HepG2 (cell line): ENCODE measurements around the gene AAMP. TPM values are rescaled to one million over a fixed set of nuclear protein-coding genes. Genes with fewer than 3 reads are reported as not detected.

Experiments used
- ARNT2 ChIP-seq: sonication (generic); formaldehyde crosslinking; IDR thresholded peaks from 2 replicates; pipeline ENCODE4 v1.8.0; 2022; ENCODE audit warnings: mild to moderate bottlenecking, low read depth, missing genetic modification reagents, moderate library complexity
- CC2D1A ChIP-seq: sonication (generic); formaldehyde crosslinking; IDR thresholded peaks from 2 replicates; pipeline ENCODE4 v1.8.1; 2023; ENCODE audit warnings: mild to moderate bottlenecking, missing genetic modification reagents
- CREM ChIP-seq, 2 experiments: sonication (generic) in 1 of 2; formaldehyde crosslinking in 1 of 2; IDR thresholded peaks; 2 replicates each; pipeline versions ENCODE4 v1.4.0 to v1.6.1; 2016 to 2020; ENCODE audit warnings: antibody characterized with exemption in 1 of 2, mild to moderate bottlenecking in 1 of 2, missing genetic modification reagents in 1 of 2
- FOXJ3 ChIP-seq: sonication (generic); formaldehyde crosslinking; IDR thresholded peaks from 2 replicates; pipeline ENCODE4 v1.4.0; 2020; ENCODE audit warnings: missing genetic modification reagents, mild to moderate bottlenecking, borderline replicate concordance
- FOXP1 ChIP-seq, 2 experiments: fragments of 450-650 bp in 1 of 2; IDR thresholded peaks; 2 replicates each; pipeline ENCODE4 v1.6.1; 2017 to 2018; ENCODE audit warnings: antibody characterized with exemption in 1 of 2
- HMG20A ChIP-seq: IDR thresholded peaks from 2 replicates; pipeline ENCODE4 v1.6.1; 2016; ENCODE audit warnings: borderline replicate concordance
- HMGA1 ChIP-seq: sonication (generic); formaldehyde crosslinking; conservative IDR thresholded peaks from 2 replicates; pipeline ENCODE4 v1.4.0; 2020; ENCODE audit warnings: missing genetic modification reagents
- JUND ChIP-seq: sonication (generic); formaldehyde crosslinking; IDR thresholded peaks from 2 replicates; pipeline ENCODE4 v1.8.0; 2022; ENCODE audit warnings: mild to moderate bottlenecking, missing genetic modification reagents
- MED1 ChIP-seq: sonication (generic); formaldehyde crosslinking; IDR thresholded peaks from 2 replicates; pipeline ENCODE4 v1.4.0; 2020; ENCODE audit warnings: missing genetic modification reagents
- RAD51 ChIP-seq: fragments of 450-650 bp; IDR thresholded peaks from 2 replicates; pipeline ENCODE4 v1.6.1; 2016; ENCODE audit warnings: borderline replicate concordance
- ZKSCAN5 ChIP-seq: sonication (generic); formaldehyde crosslinking; IDR thresholded peaks from 2 replicates; pipeline ENCODE4 v1.5.1; 2020; ENCODE audit warnings: mild to moderate bottlenecking, missing genetic modification reagents
- ZNF605 ChIP-seq: sonication (generic); formaldehyde crosslinking; IDR thresholded peaks from 2 replicates; pipeline ENCODE4 v1.8.0; 2022; ENCODE audit warnings: mild to moderate bottlenecking, missing genetic modification reagents
- ZNF607 ChIP-seq: sonication (generic); formaldehyde crosslinking; IDR thresholded peaks from 2 replicates; pipeline ENCODE4 v1.5.1; 2020; ENCODE audit warnings: missing genetic modification reagents, mild to moderate bottlenecking, borderline replicate concordance
- ZNF777 ChIP-seq: sonication (generic); formaldehyde crosslinking; IDR thresholded peaks from 2 replicates; pipeline ENCODE4 v1.4.0; 2020; ENCODE audit warnings: missing genetic modification reagents
- polyA plus RNA-seq, 8 experiments: library from polyadenylated mRNA; depleted of rRNA in 3 of 8; stranded (reverse) in 7 of 8; unstranded in 1 of 8; fragments of >200 nt; fragmentation: Illumina TruSeq in 4 of 8; extraction: Trizol in 4 of 8; gene quantifications; 2 replicates each; pipeline versions ENCODE4 v1.2.1 to v1.2.3, GENCODE V29; 2011 to 2016; ENCODE audit warnings: low read depth in 4 of 8, missing spikeins in 1 of 8, mixed read lengths in 1 of 8; ENCODE audit not compliant: insufficient read depth in 1 of 8
- total RNA-seq, 5 experiments: library from RNA; depleted of rRNA; stranded (reverse); fragments of >200 nt; fragmentation: Illumina TruSeq; extraction: Trizol; gene quantifications; 2 replicates each; pipeline ENCODE4 v1.2.3, GENCODE V29; 2016; ENCODE audit warnings: low read depth in 1 of 5
- TF ChIP-seq, protein P1 (sequence below): sonication (generic); formaldehyde crosslinking; IDR thresholded peaks from 2 replicates; pipeline ENCODE4 v1.8.1; 2023; ENCODE audit warnings: mild to moderate bottlenecking, inconsistent platforms, moderate library complexity, missing genetic modification reagents, borderline replicate concordance
- TF ChIP-seq, protein P2 (sequence below): sonication (generic); formaldehyde crosslinking; IDR thresholded peaks from 2 replicates; pipeline ENCODE4 v1.9.0; 2022; ENCODE audit warnings: missing genetic modification reagents, mild to moderate bottlenecking, borderline replicate concordance
- TF ChIP-seq, protein P3 (sequence below): sonication (generic); formaldehyde crosslinking; IDR thresholded peaks from 2 replicates; pipeline ENCODE4 v1.4.0; 2020; ENCODE audit warnings: missing genetic modification reagents

Gene AAMP
- total and polyA plus RNA-seq, 2 of the 13 experiments (the other 11 are each of a cell fraction or from before 2014, with no cell fraction given), result 110 to 186 TPM

DNA sequence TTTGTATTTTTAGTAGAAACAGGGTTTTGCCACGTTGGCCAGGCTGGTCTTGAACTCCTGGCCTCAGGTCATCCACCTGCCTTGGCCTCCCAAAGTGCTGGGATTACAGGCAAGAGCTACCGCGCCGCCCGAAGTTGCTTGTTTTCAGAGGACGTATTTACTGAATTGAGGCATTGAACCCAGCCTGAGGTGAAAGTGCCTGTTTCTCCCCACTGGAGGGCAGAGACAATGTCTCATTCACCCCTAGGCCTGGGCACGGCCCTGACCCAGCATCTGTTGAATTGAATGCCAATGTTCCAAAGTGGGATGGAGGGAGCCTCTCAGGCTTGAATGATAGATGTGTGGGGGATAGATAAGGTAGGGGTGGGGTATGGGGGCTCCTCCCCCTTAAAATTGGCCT, 26.9 kb upstream of the AAMP start (continued):
- TF ChIP-seq, protein P1, sequence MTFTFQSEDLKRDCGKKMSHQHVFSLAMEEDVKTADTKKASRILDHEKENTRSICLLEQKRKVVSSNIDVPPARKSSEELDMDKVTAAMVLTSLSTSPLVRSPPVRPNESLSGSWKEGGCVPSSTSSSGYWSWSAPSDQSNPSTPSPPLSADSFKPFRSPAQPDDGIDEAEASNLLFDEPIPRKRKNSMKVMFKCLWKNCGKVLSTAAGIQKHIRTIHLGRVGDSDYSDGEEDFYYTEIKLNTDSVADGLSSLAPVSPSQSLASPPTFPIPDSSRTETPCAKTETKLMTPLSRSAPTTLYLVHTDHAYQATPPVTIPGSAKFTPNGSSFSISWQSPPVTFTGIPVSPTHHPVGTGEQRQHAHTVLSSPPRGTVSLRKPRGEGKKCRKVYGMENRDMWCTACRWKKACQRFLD (CRISPR knock-in tag), result no peak
- TF ChIP-seq MED1 (peak; percentile 61; the same call in 1 of the 2 replicates), HMGA1 (CRISPR knock-in tag) (no peak), ARNT2 (CRISPR knock-in tag) (no peak), ZNF605 (CRISPR knock-in tag) (peak; percentile 0; the same call in 1 of the 2 replicates), HMG20A (CRISPR knock-in tag) (no peak; the same call in 1 of the 2 replicates), FOXJ3 (CRISPR knock-in tag) (no peak), RAD51 (no peak), FOXP1 (IDR thresholded peaks at IDR 0.05) (no peak), FOXP1 (CRISPR knock-in tag; IDR thresholded peaks at IDR 0.05) (no peak), CC2D1A (0 out of 2 replicates have a peak, but pooled peaks have one; percentile 44), ZNF777 (0 out of 2 replicates have a peak, but pooled peaks have one; percentile 8), ZNF607 (CRISPR knock-in tag) (no peak), ZKSCAN5 (no peak), CREM (IDR thresholded peaks at IDR 0.05) (peak; percentile 18; the same call in 1 of the 2 replicates), CREM (CRISPR knock-in tag; IDR thresholded peaks at IDR 0.05) (no peak), JUND (CRISPR knock-in tag) (no peak)
- TF ChIP-seq, protein P2, sequence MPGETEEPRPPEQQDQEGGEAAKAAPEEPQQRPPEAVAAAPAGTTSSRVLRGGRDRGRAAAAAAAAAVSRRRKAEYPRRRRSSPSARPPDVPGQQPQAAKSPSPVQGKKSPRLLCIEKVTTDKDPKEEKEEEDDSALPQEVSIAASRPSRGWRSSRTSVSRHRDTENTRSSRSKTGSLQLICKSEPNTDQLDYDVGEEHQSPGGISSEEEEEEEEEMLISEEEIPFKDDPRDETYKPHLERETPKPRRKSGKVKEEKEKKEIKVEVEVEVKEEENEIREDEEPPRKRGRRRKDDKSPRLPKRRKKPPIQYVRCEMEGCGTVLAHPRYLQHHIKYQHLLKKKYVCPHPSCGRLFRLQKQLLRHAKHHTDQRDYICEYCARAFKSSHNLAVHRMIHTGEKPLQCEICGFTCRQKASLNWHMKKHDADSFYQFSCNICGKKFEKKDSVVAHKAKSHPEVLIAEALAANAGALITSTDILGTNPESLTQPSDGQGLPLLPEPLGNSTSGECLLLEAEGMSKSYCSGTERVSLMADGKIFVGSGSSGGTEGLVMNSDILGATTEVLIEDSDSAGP (CRISPR knock-in tag), result no peak
- TF ChIP-seq, protein P3, sequence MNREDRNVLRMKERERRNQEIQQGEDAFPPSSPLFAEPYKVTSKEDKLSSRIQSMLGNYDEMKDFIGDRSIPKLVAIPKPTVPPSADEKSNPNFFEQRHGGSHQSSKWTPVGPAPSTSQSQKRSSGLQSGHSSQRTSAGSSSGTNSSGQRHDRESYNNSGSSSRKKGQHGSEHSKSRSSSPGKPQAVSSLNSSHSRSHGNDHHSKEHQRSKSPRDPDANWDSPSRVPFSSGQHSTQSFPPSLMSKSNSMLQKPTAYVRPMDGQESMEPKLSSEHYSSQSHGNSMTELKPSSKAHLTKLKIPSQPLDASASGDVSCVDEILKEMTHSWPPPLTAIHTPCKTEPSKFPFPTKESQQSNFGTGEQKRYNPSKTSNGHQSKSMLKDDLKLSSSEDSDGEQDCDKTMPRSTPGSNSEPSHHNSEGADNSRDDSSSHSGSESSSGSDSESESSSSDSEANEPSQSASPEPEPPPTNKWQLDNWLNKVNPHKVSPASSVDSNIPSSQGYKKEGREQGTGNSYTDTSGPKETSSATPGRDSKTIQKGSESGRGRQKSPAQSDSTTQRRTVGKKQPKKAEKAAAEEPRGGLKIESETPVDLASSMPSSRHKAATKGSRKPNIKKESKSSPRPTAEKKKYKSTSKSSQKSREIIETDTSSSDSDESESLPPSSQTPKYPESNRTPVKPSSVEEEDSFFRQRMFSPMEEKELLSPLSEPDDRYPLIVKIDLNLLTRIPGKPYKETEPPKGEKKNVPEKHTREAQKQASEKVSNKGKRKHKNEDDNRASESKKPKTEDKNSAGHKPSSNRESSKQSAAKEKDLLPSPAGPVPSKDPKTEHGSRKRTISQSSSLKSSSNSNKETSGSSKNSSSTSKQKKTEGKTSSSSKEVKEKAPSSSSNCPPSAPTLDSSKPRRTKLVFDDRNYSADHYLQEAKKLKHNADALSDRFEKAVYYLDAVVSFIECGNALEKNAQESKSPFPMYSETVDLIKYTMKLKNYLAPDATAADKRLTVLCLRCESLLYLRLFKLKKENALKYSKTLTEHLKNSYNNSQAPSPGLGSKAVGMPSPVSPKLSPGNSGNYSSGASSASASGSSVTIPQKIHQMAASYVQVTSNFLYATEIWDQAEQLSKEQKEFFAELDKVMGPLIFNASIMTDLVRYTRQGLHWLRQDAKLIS, result no peak
